ENCODE measurements around the gene NANOS1.
"Not testable (repeated sequence)": the region's sequence is repeated elsewhere in the genome, so short reads cannot be mapped to it uniquely, and the experiment has no call there.

The NANOS1 gene

DNA sequence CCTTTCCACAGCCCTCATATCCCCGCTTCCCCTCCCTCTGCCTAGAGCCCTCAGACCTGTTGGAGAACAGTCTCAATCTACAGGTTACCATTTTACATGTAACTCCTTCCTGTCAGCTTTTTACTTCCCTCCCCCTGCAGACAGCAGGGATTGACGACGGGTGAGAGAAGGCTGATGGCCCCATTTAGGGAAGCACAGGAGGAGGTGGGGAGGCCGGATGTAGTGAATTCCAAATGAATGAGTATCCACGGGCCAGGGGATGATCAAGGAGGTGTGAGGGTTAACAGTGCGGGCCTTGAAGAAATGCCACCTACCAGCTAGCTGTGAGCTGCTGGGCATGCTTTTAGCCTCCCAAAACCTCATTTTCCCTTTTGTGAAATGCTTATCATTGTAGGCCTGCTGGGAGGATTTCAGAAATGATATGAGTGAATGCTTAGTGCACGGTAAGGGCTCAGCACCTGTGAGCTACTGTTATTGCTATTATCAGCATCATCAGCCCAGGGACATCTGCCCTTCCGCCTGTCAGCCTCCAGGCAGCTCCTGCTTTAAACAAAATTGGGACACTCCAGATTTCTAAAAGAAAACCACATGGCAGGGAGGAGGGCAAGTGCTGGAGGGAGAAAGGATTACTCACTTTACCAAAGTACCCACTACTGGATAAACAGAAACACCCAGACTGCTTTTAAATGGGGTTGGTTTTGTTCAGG is 6.5 kb upstream of the NANOS1 start:
- no peak for FAIRE-seq

DNA sequence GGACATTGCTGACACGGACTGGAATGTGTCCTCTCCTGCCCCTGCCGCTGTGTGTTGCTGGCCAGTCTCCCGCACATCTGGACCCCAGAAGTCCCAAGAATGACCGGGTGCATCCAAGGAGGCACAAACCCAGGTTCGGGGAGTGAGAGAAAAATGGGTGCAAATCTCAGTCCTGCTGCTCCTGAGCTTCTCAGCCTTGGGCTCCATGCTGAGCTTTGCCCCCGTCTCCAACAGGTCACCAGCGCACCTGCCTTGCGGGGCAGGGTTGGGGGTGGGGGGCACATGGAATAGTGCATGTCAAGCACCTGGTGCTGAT is 6.0 kb upstream of the NANOS1 start:
- FAIRE-seq, result no peak

DNA sequence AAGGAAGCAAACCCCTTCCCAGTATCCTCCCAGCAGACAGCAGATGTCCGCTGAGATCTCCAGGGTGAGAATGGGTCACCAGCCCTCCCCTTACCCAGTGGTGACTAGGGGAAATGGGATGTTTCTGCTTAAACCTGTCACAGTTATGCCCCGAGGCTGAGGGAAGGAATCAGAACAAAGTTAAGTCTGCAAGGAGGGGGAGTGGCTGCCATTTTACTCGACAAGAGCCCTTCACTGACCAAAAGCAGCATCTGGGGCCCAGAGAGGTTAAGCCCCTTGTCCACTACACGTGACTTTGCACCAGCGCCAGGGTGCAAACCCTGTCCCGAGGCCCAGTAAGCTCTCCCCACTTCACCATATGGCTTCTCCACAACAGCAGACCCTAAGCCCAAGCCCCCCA is 4.6 kb upstream of the NANOS1 start:
- FAIRE-seq, result no peak

DNA sequence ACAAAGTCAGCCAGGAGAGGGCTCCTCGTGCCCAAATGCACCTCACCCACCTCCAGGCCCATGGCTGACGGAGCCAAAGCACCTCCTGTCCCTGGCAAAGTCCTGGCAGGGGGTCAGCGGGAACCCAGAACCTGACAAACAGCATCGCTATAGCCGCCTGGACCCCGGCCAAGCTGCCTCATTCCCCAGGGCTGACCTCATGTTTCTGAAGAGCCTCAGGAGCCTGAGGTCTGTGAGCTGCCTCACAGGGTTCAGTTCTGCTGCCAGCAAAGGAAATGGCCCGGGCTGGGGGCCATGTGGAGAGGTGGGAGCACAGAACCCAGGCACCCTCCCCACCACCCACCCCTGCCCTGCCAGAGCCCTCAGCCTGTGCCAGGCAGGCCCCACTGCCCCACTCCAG is 4.2 kb upstream of the NANOS1 start:
- FAIRE-seq, result no peak

DNA sequence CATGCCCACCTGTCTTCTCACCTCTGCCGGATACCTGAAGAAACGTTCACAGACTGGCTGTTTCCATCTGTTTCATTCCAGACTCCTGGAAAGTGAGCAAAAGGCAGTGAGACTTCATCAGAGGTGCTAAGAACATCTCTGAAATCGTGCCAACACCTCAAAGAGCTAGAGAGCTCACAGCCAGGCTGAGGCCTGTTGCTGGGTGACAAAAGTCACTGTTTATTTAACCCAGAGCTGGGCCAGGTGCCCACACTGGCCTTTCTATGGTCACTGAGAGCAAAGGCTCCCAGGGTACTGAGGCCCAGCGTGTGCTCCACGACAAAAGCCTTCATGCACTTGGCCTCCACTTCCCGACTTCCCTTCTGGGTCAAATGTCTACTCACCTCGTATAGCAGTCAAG is 3.7 kb upstream of the NANOS1 start:
- FAIRE-seq, result peak; percentile 53

DNA sequence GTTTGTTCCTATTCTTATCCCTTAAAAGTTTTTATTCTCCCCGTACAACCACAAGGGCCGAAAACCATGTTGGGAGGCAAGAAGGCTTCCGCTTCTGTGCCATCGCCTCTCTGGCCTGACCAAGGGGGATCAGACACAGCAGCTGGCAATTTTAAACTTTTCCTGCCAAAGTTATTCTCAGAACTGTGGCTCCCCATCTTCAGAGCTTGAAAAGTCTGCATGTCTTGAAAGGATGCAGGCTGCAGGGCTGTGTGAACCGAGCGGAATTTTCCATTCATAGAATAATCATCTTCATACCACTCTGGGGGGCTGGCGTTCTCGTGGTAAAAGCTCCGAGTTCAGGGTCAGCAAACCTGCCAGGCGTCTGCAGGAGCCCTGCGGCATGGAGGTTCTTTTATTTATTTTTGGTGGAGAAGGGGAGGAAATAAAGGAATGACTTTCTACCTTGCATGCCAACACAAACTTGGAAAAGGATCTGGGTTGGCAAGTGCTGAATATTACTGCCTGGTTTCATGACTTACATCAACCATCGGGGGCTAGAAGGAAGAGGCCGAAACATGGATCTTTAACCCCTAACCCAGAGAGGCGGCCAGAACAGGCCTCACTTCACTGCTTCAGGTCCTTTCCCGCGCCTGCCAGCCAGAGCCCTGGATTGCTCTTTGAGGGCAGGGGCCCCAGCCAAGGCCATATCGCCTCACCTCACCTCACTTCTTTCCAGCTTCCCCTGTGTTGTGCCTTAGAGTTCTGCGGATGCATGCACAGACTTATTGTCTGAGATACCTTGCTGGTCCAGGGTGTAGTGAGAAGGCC is 3.0 kb upstream of the NANOS1 start:
- no peak for FAIRE-seq

DNA sequence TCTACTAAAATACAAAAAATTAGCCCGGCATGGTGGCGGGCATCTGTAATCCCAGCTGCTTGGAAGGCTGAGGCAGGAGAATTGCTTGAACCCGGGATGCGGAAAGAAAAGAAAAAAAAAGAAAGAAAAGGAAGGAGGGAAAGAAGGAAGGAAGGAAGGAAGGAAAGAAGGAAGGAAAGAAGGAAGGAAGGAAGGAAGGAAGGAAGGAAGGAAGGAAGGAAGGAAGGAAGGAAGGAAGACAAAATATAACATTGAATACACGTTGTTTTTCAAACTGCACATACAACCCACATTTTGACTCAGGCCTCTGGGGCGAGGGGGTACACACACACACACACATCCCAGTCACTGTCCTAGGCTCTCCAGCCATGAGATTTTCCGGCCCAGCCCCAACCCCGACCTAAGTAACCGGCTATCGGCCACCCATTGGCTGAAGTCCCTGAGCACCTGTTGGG is 1.0 kb upstream of the NANOS1 start:
- not testable (repeated sequence) for FAIRE-seq

DNA sequence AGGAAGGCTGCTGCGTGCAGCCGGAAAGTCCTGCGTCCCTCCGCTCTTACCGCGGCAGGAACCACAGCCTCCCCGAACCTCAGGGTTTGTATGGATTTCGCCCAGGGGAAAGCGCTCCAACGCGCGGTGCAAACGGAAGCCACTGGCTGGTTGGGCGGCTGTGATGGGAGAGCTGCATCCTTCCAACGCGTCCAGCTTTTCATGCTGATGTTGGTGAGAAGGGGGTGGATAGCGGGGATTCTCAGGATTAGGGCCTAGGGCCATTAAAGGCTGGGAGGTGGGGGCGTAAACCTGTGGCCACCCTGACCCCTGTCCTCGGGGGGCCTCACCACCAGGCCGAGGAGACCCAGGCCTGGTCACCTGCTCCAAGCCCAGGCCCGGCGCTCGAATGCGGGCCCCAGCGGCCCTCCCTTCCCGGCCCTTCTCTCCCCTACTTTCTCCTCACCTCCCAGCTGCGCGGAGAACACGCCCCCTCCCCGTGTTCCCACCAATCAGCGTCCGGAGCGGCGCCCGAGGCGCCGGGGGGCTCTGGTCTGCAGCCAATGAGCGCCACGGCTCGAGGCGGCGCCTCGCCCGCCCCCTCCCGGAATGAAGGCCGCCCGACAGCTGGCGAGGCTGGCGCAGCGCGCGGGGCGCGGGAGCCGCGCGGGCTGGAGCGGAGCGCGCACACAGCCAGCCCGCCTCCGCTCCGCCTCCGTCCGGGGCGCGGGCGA is 458 bp upstream of the NANOS1 start:
- FAIRE-seq, result no peak

DNA sequence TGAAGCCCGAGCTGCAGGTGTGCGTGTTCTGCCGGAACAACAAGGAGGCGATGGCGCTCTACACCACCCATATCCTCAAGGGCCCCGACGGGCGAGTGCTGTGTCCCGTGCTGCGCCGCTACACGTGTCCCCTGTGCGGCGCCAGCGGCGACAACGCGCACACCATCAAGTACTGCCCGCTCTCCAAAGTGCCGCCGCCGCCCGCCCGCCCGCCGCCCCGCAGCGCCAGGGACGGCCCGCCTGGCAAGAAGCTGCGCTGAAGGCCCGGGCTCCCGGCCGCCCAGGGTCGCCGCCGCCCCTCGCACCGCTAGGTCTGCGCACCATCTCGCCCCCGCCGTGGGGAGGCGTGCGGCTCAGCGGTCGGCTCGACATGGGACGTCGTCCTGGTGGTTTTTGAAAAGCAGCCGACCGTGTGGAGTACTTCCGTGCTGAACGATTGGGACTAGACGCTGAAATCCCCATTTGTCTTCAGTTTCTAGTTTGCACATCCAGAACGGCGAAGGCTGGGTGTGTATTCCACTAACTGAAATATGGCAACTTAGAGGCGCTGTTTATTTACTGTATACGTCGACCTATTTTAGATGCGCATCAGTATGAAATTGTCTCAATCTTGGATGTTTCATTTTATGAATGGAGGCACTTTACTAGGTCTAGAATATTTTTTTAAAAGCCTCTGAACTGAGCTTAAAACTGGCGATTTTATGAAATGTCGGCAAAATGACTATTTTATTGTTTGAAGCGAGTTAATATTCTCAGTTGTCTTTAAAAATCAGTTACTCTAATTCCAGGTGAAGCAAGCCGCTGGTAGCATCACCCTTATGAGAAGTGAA is 1.1 kb downstream of the NANOS1 start:
- no peak for FAIRE-seq

DNA sequence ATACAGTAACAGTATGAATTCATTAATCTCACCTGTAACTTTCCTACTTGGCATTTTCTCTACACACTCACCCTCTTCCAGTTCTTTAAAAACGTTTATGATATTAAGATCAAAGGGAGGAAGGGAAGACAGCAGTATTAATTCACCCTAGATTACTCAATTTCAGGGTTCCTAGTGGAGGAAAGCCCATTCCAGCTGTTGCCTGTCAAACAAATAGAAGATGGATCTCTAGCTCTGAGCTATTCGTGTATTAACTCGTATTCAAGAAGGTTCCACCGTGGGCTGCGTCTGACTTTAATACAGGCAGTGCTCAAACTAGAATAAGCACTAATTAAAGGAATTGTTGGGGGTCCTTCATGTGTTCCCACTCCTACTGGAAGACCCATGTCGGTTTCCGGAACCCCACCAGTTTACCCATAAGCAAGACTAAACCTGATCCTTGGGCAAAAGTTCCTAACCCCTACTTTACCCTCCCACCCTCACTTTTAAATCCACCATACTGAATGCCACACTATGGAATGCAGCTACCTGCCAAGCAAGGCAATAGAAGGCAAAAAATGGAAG is 2.1 kb downstream of the NANOS1 start:
- FAIRE-seq, result no peak

DNA sequence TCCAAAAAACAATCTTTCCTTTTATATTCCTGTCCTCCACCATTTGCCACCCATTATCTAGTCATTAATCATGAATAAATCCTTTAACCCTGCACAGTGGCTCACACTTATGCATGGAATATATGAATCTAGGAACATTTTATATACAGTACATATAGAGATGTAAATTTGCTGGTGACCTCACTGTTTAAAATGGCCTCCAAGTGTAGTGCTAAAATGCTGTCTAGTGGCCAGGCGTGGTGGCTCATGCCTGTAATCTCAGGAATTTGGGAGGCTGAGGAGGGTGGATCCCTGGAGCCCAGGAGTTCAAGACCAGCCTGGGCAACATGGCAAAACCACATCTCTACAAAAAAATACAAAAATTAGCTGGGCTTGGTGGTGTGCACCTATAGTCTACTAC is 9.6 kb downstream of the NANOS1 start:
- no peak for FAIRE-seq

DNA sequence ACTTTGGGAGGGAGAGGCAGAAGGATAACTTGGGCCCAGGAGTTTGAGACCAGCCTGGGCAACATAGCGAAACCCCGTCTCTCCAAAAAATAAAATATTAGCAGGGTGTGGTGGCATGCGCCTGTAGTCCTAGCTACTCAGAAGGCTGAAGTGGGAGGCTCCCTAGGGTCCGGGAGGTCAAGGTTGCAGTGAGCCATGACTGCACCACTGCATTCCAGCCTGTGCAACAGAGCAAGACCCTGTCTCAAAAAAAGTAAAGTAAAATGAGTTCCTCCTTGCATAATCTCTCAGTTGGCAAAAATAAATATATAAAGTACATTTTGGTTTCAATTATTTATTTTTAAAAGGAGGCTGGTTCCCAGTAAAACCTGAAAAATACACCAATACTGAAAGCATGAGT is 11.8 kb downstream of the NANOS1 start:
- no peak for FAIRE-seq

DNA sequence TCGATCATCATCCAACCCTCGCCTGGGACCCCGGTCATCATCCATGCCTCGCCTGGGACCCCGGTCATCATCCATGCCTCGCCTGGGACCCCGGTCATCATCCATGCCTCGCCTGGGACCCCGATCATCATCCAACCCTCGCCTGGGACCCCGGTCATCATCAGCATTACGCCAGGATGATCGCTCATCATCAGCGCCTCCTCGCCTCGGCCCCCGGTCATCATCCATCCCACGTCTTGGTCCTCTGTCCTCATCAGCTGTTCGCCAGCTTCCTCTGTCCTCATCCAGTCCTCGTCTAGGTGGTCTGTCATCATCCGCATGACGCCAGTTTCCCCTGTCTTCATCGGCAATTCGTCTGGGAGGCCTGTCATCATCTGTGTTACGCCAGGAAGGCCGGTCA is 12.7 kb downstream of the NANOS1 start:
- no peak for FAIRE-seq

DNA sequence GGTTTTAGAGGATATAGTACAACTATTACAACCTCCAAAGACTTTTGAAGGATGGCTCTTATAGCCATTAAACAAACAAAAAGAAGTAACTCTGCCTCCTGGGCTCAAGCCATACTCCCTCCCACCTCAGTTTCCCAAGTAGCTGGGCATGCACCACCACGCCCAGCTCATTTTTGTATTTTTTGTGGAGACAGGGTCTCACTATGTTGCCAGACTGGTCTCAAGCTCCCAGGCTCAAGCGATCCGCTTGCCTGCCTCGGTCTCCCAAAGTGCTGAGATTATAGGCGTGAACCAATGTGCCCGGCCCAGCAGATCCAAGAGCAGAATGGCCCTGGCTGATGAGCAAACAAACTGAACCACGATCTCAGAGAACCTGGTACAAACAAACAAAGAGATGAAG is 16.0 kb downstream of the NANOS1 start:
- no peak for FAIRE-seq

DNA sequence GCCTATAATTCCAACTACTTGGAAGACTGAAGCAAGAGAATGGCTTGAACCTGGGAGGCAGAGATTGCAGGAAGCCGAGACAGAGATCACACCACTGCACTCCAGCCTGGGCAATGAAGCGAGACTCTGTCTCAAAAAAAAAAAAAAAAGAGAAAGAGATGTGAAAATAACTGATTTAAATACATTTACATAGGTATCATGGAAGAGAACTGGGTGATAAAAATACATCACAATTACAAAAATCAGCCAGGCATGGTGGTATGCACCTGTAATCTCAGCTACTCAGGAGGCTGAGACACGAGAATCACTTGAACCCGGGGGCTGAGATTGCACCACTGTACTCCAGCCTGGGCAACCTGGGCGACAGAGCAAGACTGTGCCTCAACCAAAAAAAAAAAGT is 19.8 kb downstream of the NANOS1 start:
- FAIRE-seq, result no peak

DNA sequence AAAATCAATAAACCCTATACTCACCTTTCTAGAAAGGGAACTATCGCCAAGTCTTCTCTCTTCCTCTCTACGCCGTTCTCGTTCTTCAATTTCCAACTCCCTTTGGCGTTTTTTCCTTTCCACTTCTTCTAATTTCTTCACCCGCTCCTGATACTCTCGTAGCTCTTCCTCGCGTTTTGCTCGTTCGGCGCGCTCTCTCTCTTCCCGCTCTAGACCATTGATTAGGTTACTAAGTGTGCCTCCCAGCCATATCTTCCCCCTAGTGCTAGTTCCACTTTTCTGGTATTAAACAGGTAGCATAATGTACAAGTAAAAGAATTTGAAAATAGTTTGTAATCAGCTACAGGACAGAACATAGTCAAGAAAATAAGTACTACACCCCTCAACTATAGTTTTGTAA is 20.3 kb downstream of the NANOS1 start:
- no peak for FAIRE-seq

DNA sequence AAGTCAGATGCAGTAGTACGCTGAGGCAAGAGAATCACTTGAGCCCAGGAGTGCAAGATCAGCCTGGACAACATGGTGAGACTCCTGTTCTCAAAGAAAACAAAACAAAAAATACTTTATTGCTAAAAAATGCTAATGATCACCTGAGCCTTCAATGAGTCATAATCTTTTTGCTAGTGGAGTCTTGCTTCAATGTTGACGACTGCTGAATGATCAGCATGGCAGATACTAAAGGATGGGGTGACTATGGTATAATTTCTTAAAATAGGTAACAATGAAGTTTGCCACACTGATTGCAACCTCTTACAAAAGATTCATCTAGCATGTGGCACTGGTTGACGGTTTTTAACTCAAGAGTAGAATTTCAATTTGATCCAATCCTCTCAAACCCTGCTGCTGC is 22.3 kb downstream of the NANOS1 start:
- no peak for FAIRE-seq

DNA sequence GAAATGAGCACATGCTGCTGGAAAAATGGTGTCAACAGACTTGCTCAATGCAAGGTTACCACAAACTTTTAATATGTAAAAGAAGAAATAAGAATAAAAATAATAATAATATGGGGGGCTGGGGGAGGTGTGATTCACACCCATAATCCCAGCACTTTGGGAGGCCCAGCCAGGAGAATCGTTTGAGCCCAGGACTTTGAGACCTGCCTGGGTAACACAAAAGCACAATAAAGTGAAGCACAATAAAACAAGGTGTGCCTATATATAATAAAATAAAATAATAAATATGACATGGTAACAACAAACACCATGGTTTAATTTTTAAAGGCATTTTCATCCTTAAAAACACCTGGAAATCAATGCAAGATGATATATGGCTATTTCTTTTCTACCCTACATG is 26.0 kb downstream of the NANOS1 start:
- FAIRE-seq, result no peak

DNA sequence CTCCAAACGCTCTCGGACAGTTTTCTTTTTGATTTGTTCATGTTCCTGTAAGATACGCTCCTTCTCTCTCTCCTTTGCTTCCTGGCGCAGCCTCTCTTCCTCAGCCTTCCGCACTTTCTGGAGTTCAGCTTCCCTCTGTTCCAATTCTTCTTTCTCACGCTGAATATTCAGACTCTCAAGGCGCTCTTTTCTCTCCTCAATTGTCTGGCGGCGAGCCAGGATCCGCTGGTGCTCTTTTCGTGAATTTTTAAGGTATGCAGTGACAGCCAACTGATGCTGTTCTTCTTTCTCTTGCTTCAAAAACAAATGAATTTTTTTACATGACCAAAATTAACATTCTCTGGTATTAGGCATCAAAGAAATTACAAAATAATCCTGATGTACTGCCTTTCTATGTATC is 28.5 kb downstream of the NANOS1 start:
- no peak for FAIRE-seq

DNA sequence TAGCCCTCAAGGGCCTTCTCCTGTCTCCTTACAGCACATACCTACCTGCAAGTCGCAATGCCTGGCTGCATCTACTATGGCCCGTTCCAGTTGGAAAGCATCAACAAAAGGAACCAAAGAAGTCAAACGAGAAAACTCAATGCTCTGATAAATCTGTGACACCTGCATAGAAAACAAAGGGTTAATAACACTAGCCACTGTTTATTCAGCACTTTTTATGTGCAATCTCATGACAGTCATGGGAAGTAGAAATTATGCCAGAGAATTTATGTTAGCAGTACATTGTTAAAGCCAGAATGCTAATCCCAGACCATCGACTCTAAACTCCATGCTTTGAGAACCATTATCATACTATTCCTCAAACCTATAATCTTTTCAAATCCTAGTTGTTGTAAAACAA is 30.0 kb downstream of the NANOS1 start:
- no peak for FAIRE-seq

DNA sequence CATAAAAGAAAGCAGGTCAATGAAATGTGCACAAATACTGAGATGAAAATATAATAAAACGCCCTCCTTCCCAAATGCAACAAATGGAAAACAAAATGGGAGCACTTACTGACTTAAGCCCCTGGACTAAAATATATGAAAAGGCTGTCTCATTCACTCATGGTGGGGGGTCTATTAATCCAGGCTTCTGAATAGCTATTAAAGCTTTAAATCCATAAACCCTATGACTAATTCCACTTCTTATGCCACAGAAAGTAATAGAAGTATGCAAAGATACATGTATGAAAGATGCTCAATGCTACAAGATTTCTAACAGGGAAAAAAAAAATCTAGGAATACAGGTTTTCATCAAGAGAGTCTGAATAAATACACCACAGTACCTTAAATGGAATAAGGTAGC is 30.6 kb downstream of the NANOS1 start:
- FAIRE-seq, result no peak

DNA sequence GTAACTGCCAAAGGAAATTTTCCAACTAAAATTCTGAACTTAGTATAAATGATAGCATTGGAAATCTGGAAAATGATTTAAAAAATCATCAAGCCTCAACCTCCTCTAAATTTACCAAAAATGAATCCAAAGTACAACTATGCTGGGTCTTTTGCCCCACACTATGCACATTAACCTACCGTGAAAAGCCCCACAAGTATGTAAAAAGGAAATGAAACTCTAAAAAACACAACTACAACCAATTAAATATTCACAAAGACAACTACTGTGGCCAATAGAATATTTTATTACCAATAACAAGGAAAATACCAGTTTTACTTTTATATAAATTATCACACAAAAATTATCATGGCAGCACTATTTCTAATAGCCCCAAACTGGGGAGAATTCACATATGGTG is 31.8 kb downstream of the NANOS1 start:
- FAIRE-seq, result no peak

DNA sequence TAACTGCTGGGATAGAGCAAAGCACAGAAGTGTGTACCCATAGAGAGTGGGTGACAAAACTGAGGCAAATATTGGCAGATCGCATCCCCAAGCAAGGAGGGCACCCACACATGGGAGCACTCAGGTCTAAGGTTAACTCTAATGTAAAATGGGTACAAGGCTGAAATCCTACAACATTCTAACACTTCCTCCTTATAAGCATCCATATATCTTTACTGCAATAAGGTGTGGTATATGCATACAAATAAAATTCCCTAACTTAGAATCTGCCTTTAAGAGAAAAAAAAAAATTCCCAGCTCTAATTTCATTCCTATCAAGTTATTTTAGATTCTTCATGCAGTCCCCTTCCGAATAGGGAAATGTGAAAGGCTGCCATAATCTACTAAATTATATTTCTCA is 32.4 kb downstream of the NANOS1 start:
- FAIRE-seq, result no peak

Measured in islet of Langerhans (tissue), 1 donor.